ENCODE measurements around the gene KLK5.

- TF ChIP-seq CTCF (IDR thresholded peaks at IDR 0.05) (no peak), POLR2AphosphoS5 (IDR thresholded peaks at IDR 0.05) (no peak), POLR2A (IDR thresholded peaks at IDR 0.05) (no peak), EP300 (IDR thresholded peaks at IDR 0.05) (no peak)
These were observed 16.0 kb upstream of the KLK5 start for GRCh38 chr19:50968716-50969412.
